GM12878 (cell line): Measurements from ENCODE around the gene LAIR1. TPM values are rescaled to one million over a fixed set of nuclear protein-coding genes. Genes with fewer than 3 reads are reported as not detected.

Source experiments
- ATAC-seq: fragments of 200-7000 bp; cut with Tn5 transposase; 3 replicates; pipeline ENCODE4 v1.9.1; 2020; ENCODE audit warnings: mild to moderate bottlenecking, moderate library complexity
- BruUV-seq: library from RNA; stranded (reverse); fragments of 400-500 nt; replicated peaks from 2 replicates; lab custom pipeline; 2021; lab: Mats Ljungman, UMichigan
- CTCF ChIA-PET: fragments of 300-600 bp; sonication (Branson Sonifier 250); formaldehyde crosslinking; extraction: SDS; loops from one replicate; lab custom pipeline; 2021; ENCODE audit warnings: inconsistent platforms; lab: Yijun Ruan, JAX
- POLR2A ChIA-PET: fragments of 350-600 bp; formaldehyde crosslinking; extraction: SDS; loops from one replicate; lab custom pipeline; 2021; ENCODE audit warnings: inconsistent platforms; lab: Charles Lee
- RAD21 ChIA-PET: fragments of 300-600 bp; sonication (Branson Sonifier 250); formaldehyde crosslinking; loops from one replicate; lab custom pipeline; 2023; ENCODE audit warnings: antibody characterized with exemption; ENCODE audit not compliant: unreplicated experiment; lab: Charles Lee
- SMC1A ChIA-PET: fragments of 300-600 bp; sonication (Branson Sonifier 250); formaldehyde crosslinking; loops from one replicate; lab custom pipeline; 2023; ENCODE audit not compliant: unreplicated experiment, uncharacterized antibody; lab: Charles Lee
- DNase-seq: peaks from one replicate; pipeline ENCODE4 v3.0.0-alpha.2; 2011; ENCODE audit warnings: low read depth, low spot score
- FAIRE-seq: peaks from 3 replicates; lab custom pipeline; 2011; peaks lifted over from hg19 to GRCh38; lab: Jason Lieb, UNC
- H2AFZ ChIP-seq: 2 replicates; pipeline ENCODE4 v1.6.0; 2011; ENCODE audit warnings: low read depth, low read length, control low read depth; ENCODE audit not compliant: control insufficient read depth
- H3K27ac ChIP-seq: 2 replicates; pipeline ENCODE4 v1.5.1; 2011; ENCODE audit warnings: control low read depth; ENCODE audit not compliant: control insufficient read depth, insufficient read depth
- H3K27me3 ChIP-seq, 2 experiments: replicated peaks in 1 of 2; 2 replicates each; pipeline versions ENCODE4 v1.6.0 to v1.6.1; 2011; ENCODE audit warnings: low read length in 1 of 2; ENCODE audit not compliant: control insufficient read depth in 2 of 2, insufficient read depth in 2 of 2
- H3K36me3 ChIP-seq, 2 experiments: 2 replicates each; pipeline ENCODE4 v1.5.1; 2011; ENCODE audit warnings: low read length in 1 of 2; ENCODE audit not compliant: control insufficient read depth in 2 of 2, insufficient read depth in 2 of 2
- H3K4me1 ChIP-seq: 2 replicates; pipeline ENCODE4 v1.6.1; 2011; ENCODE audit warnings: mild to moderate bottlenecking, low read length, moderate library complexity, mixed read lengths; ENCODE audit not compliant: control insufficient read depth, insufficient read depth
- H3K4me2 ChIP-seq: 2 replicates; pipeline ENCODE4 v1.6.0; 2011; ENCODE audit warnings: control low read depth; ENCODE audit not compliant: control insufficient read depth, insufficient read depth
- H3K4me3 ChIP-seq: fragments of 200-600 bp; sonication (generic); 2 replicates; pipeline ENCODE4 v1.5.1; 2016
- H3K79me2 ChIP-seq: 2 replicates; pipeline ENCODE4 v1.6.0; 2011; ENCODE audit warnings: low read length; ENCODE audit not compliant: control insufficient read depth, insufficient read depth
- H3K9ac ChIP-seq: 2 replicates; pipeline ENCODE4 v1.8.0; 2011; ENCODE audit warnings: low read length, control low read depth, mixed read lengths; ENCODE audit not compliant: control insufficient read depth, insufficient read depth
- H3K9me3 ChIP-seq: replicated peaks from 3 replicates; pipeline ENCODE4 v1.5.1; 2011; ENCODE audit warnings: mild to moderate bottlenecking, low read length; ENCODE audit not compliant: control insufficient read depth, insufficient read depth
- H4K20me1 ChIP-seq: 2 replicates; pipeline ENCODE4 v1.6.0; 2011; ENCODE audit not compliant: control insufficient read depth, insufficient read depth
- BHLHE40 ChIP-seq, 2 experiments: fragments of 450-650 bp in 1 of 2; IDR thresholded peaks; 2 replicates each; pipeline ENCODE4 v1.6.1; 2011 to 2017; ENCODE audit warnings: low read depth in 2 of 2, borderline replicate concordance in 1 of 2, improper control_type of control experiment in 1 of 2, low read length in 1 of 2, mild to moderate bottlenecking in 1 of 2
- CEBPB ChIP-seq, 2 experiments: fragments of 150-350 bp in 1 of 2; IDR thresholded peaks; 2 replicates each; pipeline ENCODE4 v1.6.1; 2012 to 2014; ENCODE audit warnings: low read depth in 2 of 2, low read length in 2 of 2, borderline replicate concordance in 1 of 2, inconsistent platforms in 1 of 2
- E2F8 ChIP-seq: fragments of 450-650 bp; IDR thresholded peaks from 2 replicates; pipeline ENCODE4 v1.6.1; 2018; ENCODE audit warnings: mild to moderate bottlenecking, low read depth, moderate library complexity; ENCODE audit not compliant: partially characterized antibody
- HDAC6 ChIP-seq: fragments of 200-600 bp; sonication (generic); IDR thresholded peaks from one replicate; pipeline ENCODE4 v1.8.0; 2017; ENCODE audit warnings: antibody characterized with exemption; ENCODE audit not compliant: unreplicated experiment
- STAT1 ChIP-seq: fragments of 450-650 bp; conservative IDR thresholded peaks from 2 replicates; pipeline ENCODE4 v1.6.1; 2014; ENCODE audit warnings: antibody characterized with exemption, mild to moderate bottlenecking
- WGBS: methylation state at CpG from one replicate; pipeline ENCODE4 v1.1.6; 2016; ENCODE audit warnings: low lambda C conversion rate; ENCODE audit not compliant: insufficient replicate concordance, insufficient coverage; ENCODE audit errors: missing lambda C conversion rate; 5-methylcytosine and 5-hydroxymethylcytosine counted together
- in situ Hi-C: fragments of 300-500 bp; cut with MboI; formaldehyde crosslinking; loops from 9 replicates; pipeline ENCODE4 v1.14.3; 2018; ENCODE audit warnings: mixed read lengths
- intact Hi-C: fragments of 100-400 bp; cut with micrococcal nuclease; formaldehyde crosslinking; loops from one replicate; pipeline ENCODE4 v1.14.2; 2022; ENCODE audit not compliant: unreplicated experiment
- polyA plus RNA-seq, 11 experiments: library from polyadenylated mRNA; depleted of rRNA in 4 of 11; unstranded in 6 of 11; stranded (reverse) in 5 of 11; fragments of >200 nt; fragmentation: Nextera tagmentation in 4 of 11; fragmentation: Illumina TruSeq in 1 of 11; extraction: Ambion mirVana in 4 of 11; extraction: Trizol in 1 of 11; gene quantifications; 1 replicate in 1 of 11; 2 replicates in 10 of 11; pipeline versions ENCODE4 v1.2.1 to v1.2.3, GENCODE V29; 2011 to 2016; ENCODE audit warnings: inconsistent platforms in 2 of 11, missing spikeins in 2 of 11, low read depth in 1 of 11
- total RNA-seq, 4 experiments: library from RNA; depleted of rRNA in 3 of 4; stranded (reverse); fragments of >200 nt in 3 of 4; fragmentation: Illumina TruSeq in 1 of 4; extraction: Trizol in 1 of 4; gene quantifications; 2 replicates each; pipeline versions ENCODE4 v1.2.1 to v1.2.3, GENCODE V29; 2013 to 2021
- TF ChIP-seq, protein P1 (sequence below): fragments of 450-650 bp; conservative IDR thresholded peaks from 2 replicates; pipeline ENCODE4 v1.6.1; 2017; ENCODE audit warnings: mild to moderate bottlenecking, moderate library complexity

LAIR1 gene
- total and polyA plus RNA-seq, 10 of the 15 experiments (the other 5 are each of a cell fraction or from before 2014, with no cell fraction given): 8.6 to 58.2 (median 35.3) TPM

- H3K9me3 ChIP-seq: no peaks in the 10 kb centered on the region
- no peaks in the 10 kb centered on the region for H3K36me3 ChIP-seq
- no peak for FAIRE-seq
- ChIA-PET SMC1A (interaction anchor here (0.7 to 4.7 kb wide), 14 partner anchors 10 to 218 kb away, joined by 3 to 41 read pairs (median 3); partner anchors contain the start of gene LILRB2), RAD21 (interaction anchor here (0.9 to 3.4 kb wide), 5 partner anchors 17 to 36 kb away, joined by 3 to 26 read pairs (median 4); no protein-coding TSS in a partner anchor), POLR2A (interaction anchor here (1.1 kb wide), 1 partner anchor 30 kb away, joined by 4 read pairs; no protein-coding TSS in a partner anchor), CTCF (interaction anchor here (0.7 to 8.0 kb wide), 10 partner anchors 9 to 89 kb away, joined by 4 to 171 read pairs (median 11); no protein-coding TSS in a partner anchor)
- no peaks in the 10 kb centered on the region for H3K79me2 ChIP-seq
- TF ChIP-seq CEBPB (IDR thresholded peaks at IDR 0.05; ENCODE audit: borderline replicate concordance in 1 of 2, low read depth in 2 of 2, low read length in 2 of 2): no peak
- peak in 1 of 2 experiments; percentile 56; a peak in 1 of 4 replicates for TF ChIP-seq BHLHE40 (IDR thresholded peaks at IDR 0.05; ENCODE audit: borderline replicate concordance in 1 of 2, low read depth in 2 of 2, low read length in 1 of 2)
- in situ Hi-C loops: no loop called here
- H3K4me2 ChIP-seq: no peak overlapping the region
- no peak overlapping the region for H2AFZ ChIP-seq
- no peak for ATAC-seq
- no peaks in the 10 kb centered on the region for H3K4me1 ChIP-seq
- intact Hi-C loops: loop anchor here (1.0 kb wide), 1 partner anchor 29 kb away; no protein-coding TSS in a partner anchor
- H3K4me3 ChIP-seq: no peak overlapping the region
- 0% methylated on average over 3 of the region's 3 CpGs for WGBS
- H3K9ac ChIP-seq: no peak overlapping the region
- H3K27ac ChIP-seq: no peak overlapping the region
- H4K20me1 ChIP-seq: no peaks in the 10 kb centered on the region
- BruUV-seq: no TSS peak
- H3K27me3 ChIP-seq: no peaks in the 10 kb centered on the region
- no peak for DNase-seq
Observed at GRCh38 chr19:54354761-54355160, 10.0 kb downstream of the LAIR1 start.

- Histone ChIP-seq H3K4me2 (no peak overlapping the region), H3K9me3 (no peaks in the 10 kb centered on the region; the same call in 2 of the 3 replicates), H3K27ac (no peak overlapping the region), H4K20me1 (no peaks in the 10 kb centered on the region), H3K27me3 (no peaks in the 10 kb centered on the region), H2AFZ (no peak overlapping the region), H3K36me3 (no peaks in the 10 kb centered on the region), H3K4me1 (no peaks in the 10 kb centered on the region), H3K4me3 (no peak overlapping the region), H3K9ac (no peak overlapping the region), H3K79me2 (no peaks in the 10 kb centered on the region)
- in situ Hi-C loops (no loop called here), intact Hi-C loops (no loop called here)
- RAD21 ChIA-PET: interaction anchor here (1.0 to 1.8 kb wide), 4 partner anchors 25 to 36 kb away, joined by 3 to 10 read pairs (median 4); no protein-coding TSS in a partner anchor
- no peak for DNase-seq
- CTCF ChIA-PET: interaction anchor here (0.9 to 8.0 kb wide), 6 partner anchors 12 to 87 kb away, joined by 3 to 171 read pairs (median 18); no protein-coding TSS in a partner anchor
- no peak for ATAC-seq
- BruUV-seq: no TSS peak
- WGBS: 4% methylated on average over 3 of the region's 3 CpGs
- no peak for FAIRE-seq
- POLR2A ChIA-PET: no interaction called here
- SMC1A ChIA-PET: interaction anchor here (1.3 to 4.7 kb wide), 6 partner anchors 25 to 39 kb away, joined by 3 to 41 read pairs (median 14); no protein-coding TSS in a partner anchor
- no peak for TF ChIP-seq STAT1
- TF ChIP-seq E2F8: no peak
- TF ChIP-seq HDAC6: no peak
- TF ChIP-seq, protein P1, sequence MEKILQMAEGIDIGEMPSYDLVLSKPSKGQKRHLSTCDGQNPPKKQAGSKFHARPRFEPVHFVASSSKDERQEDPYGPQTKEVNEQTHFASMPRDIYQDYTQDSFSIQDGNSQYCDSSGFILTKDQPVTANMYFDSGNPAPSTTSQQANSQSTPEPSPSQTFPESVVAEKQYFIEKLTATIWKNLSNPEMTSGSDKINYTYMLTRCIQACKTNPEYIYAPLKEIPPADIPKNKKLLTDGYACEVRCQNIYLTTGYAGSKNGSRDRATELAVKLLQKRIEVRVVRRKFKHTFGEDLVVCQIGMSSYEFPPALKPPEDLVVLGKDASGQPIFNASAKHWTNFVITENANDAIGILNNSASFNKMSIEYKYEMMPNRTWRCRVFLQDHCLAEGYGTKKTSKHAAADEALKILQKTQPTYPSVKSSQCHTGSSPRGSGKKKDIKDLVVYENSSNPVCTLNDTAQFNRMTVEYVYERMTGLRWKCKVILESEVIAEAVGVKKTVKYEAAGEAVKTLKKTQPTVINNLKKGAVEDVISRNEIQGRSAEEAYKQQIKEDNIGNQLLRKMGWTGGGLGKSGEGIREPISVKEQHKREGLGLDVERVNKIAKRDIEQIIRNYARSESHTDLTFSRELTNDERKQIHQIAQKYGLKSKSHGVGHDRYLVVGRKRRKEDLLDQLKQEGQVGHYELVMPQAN: no peak
Observed at GRCh38 chr19:54352546-54352945, 12.2 kb downstream of the LAIR1 start.
